SIG-M5 (cell line): ENCODE measurements around the gene PLCH1.

Experiments used
- DNase-seq: peaks from one replicate; lab custom pipeline; 2025; lab: John Stamatoyannopoulos, UW

Gene PLCH1

DNA sequence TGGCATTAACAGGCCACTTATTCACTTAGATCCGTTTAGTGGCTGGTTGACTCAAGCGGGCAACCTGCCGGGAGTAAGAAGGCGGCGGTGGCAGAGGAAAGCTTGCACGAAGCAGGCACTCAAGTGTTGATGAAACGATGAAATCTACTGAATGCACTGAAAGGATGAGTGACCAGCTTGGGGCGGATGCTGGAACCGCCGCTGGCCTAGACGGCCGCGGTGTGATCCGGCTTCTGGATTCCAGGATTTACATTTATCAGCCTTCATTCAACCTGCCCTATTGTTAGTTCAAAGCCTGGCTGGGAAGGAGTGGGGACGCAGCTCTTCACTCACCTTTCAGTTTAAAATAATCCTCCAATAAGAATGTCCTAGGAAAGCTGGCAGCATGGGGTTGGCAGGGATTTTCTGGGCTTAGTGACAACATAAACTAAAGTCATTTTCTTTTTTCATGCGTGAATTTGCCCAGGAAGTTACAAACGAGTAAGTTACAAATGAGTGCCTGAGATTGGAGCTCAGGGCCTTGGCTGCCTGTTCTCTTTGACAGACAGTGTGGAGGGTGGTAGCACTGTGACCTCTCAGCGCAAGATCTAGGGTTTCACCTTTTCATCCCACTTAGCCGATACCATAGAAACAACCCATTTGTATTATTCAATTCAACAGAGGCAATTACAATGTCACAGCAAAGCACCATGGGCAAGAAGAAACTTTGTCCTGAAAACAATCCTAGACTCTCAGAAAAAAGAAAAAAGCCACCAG, 1.1 kb upstream of the PLCH1 start:
- no peak for DNase-seq

- DNase-seq, result no peak
Measured at GRCh38 chr3:155744010-155744625, 753 bp downstream of the PLCH1 start.

- DNase-seq, result no peak
Measured at GRCh38 chr3:155743606-155744005, 1.3 kb downstream of the PLCH1 start.

DNA sequence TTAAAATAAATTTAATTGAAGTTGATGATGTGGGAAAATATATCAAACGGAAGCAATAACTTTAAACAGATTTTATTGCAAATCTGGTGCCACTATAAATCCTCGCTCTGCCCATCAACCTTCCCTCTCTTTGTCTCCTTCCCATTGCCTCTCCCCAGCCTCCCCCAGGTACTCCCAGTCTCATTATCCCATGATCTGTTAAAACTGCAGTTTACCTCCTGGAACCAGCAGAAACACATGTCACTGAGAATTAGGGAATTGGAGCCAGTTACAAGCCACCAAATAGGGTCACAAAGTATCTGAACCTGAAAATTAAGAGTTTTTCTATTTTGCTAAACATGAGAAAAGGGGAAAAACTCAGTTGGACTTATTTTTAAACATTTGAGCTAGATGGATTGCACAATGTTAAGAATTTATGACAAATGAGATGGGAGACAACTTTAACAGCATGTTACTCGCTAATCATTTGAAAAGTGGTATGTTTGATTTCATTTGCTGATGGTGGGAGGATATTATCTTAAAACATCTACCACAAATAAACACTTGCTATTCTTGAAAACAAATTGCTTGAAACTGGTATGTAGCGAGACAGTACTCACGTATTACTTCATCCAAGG, 2.4 kb downstream of the PLCH1 start:
- DNase-seq, result no peak

DNA sequence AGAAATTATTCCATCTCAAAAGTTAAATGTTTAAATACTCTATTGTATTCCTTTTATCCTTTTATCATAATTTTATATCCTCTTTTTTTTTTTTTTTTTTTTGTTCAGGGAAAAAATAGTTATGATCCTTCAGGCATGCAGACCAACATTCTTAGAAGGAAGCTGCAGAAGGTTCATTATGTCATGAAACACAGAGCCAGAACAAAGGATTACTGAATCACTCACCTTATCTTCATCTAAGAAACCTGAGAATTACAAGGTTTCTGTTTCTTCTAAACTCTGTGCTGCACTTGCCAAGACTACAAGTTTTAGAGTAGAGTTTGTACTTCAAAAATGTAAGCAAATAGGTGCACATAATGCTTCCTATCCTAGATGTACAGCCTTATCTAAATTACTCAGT, 3.3 kb downstream of the PLCH1 start:
- DNase-seq, result no peak

- no peak for DNase-seq
Measured at GRCh38 chr3:155741101-155741500, 3.8 kb downstream of the PLCH1 start.

DNA sequence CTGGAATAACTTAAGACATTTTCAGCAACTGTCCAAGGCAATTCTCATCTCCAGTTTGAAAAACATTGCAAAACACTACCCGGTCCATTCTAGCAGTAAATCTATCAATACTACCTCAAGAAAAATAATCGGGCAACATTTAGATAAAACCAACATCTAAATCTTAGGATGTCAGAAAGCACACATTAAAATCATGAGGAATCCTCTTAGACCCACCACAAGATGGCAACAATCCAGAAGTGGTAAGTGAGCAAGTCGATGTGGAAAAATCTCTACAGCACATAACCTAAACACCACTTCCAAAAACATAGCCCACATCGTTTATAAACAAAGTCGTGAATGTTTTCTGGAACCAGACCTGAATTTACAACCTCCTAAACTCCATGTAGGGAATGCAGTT, 5.7 kb downstream of the PLCH1 start:
- no peak for DNase-seq

GRCh38 chr3:155738580-155739076, 6.2 kb downstream of the PLCH1 start:
- no peak for DNase-seq

GRCh38 chr3:155737844-155738460, 6.9 kb downstream of the PLCH1 start:
- peak; percentile 25 for DNase-seq

GRCh38 chr3:155736381-155736780, 8.5 kb downstream of the PLCH1 start:
- no peak for DNase-seq

- no peak for DNase-seq
Measured at GRCh38 chr3:155730843-155731242, 14.0 kb downstream of the PLCH1 start.

- DNase-seq, result no peak
Measured at GRCh38 chr3:155727836-155728235, 17.0 kb downstream of the PLCH1 start.

DNA sequence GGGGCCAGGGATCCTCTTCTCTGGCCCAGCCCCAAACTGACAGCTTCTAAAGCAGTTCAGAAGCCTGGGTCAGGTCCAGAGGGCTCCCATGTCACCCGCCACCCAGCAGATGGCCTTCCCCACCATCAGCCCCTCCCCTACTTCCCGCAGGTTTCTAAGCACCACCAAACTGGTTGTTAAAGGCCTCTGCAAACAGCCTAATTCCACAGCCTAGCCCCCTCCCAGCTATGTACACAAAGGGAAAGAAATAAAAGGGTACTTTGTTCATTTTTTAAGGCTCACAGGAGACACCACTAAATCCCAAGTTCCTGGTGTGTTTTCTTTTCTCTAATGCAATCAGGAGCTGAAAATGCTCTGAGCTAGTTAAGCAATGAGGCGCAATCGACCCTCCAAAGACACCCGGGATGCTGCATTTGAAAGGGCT, 30.6 kb downstream of the PLCH1 start:
- DNase-seq, result no peak

DNA sequence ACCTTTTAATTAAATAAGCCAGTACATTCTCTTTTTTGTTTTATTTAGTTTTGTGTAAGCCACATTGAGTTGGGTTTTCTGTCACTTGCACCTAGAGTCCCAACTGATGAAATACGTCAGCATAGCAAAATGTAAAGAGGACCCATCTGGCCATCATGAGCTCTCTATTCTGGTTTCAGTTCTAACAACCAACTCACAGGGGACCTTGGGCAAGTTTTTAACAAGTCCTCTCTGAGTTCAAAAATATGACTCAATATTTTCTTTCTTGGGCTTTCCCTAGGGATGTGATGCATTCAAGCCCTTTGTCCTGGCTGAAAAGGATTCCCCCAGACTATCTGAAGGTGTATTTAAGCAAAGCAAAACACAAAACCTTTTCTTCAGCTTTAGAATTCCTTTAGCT, 32.9 kb downstream of the PLCH1 start:
- no peak for DNase-seq

DNA sequence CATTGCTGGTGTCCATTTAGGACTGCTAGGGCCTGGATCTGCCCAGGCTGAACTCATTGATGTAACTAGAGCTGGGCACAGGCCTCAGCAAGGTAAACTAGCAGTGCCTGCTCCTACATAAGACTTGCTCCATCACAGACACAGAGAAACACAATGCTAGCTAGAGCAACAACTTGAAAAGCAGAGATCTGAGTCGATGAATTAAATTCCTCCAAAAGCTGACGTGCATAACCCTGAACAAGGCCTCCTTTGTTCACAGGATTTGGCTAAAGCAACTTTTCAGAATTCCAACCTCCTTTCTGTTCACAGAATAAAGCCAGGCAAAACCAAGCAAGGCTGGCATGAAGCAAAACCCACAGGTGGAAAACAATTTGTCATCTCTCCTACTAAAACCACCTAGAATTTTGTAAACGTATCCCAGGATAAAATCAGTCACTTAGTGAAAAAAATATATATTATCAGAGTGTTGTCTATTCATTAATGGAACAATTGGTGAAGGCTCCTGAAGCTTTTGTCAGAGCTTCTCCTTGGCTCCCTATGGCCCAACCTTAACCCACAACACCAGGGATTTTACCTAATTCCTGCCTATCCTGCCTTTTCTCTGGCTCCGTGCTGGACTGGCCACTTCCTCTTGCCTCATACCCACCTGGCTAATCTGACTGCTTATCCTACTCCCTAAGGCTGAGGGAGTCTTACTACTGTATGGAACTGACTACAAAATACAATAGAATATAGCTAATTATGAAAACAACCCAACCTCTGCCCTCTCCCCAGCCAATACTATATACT, 39.9 kb downstream of the PLCH1 start:
- no peak for DNase-seq

GRCh38 chr3:155704061-155704460, 40.8 kb downstream of the PLCH1 start:
- DNase-seq, result no peak

DNA sequence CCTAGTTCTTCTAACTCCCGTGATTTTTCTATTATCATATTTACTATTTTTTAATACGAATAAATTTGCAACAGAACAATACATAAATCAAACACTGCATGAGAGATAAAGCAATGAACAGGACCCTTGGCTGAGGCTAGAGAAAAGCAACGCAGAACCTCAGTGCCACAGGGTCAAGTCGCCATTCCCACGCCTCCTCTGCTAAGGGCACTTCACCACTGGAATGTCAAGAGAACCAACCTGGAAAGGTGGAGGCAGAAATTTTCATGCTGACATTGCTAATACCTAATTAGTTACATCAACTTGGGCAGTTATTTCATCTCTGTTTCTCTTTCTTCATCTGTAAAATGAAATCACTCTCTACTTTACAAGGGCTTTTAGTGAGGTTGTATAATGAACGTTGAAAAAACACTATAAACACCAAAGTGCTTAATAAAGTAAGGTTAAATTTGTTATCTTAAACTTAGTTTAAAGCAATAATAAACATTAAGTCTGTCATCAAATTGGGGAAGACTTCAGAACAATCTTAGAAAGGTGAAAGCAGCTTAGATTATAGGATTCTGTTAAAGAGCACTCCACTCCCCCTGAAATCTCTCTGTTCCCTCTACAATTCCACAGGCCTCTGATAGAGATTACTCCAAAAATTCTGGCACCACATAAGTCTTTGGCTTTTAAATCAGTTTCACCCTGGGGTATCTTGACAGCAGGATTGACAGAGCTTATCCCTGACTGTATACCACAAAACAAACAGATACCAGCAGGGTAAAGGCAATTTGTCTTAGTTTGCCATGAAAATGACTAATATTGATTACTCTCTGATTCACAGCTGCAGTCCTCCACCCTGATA, 41.9 kb downstream of the PLCH1 start:
- no peak for DNase-seq

DNA sequence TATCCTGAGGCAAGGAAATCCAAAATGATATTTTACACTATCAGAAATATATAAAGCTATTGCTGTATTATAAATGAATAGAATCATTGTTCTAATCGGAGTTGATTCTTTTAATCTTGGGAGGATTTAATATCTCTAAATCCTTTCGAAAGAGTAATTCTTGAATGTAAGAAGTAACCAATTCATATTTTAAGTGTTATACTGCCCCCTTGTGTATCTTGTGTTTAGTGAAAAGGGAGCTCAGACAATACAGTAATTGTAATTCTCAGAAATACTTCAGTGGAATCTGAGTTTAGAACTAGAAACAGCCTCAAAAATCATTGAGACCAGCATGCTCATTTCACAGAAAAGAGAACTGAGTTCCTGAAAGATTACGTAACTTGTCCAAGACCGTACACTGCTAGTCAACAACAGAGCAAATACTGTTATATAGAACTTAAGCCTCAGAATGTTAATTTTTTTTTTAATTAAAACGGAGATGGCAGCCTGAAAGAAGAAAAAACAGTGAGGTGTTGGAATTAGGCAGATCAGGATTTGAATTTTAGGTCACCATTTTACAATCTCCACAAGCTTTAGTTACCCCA, 42.9 kb downstream of the PLCH1 start:
- DNase-seq, result no peak

DNA sequence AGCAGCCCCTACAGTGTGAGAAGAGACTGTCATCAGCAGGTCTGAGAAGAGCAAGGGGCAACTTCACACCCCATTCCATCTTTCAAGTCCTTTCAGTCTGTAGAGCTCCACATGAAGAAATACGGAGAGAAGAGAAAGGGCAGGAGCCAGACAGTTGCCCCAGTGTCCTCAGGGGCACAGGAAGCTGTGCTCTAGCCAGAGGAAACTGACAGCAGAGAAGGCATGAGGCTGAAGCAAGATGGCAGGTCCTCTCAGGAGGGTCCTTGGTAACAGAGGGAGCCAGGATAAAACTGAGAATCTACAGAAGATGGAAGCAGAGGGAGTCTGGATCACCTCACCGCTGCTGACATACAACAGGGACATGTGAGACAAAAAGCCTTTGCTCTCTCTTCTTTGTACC, 47.3 kb downstream of the PLCH1 start:
- no peak for DNase-seq

GRCh38 chr3:155690921-155691320, 54.0 kb downstream of the PLCH1 start:
- no peak for DNase-seq

DNA sequence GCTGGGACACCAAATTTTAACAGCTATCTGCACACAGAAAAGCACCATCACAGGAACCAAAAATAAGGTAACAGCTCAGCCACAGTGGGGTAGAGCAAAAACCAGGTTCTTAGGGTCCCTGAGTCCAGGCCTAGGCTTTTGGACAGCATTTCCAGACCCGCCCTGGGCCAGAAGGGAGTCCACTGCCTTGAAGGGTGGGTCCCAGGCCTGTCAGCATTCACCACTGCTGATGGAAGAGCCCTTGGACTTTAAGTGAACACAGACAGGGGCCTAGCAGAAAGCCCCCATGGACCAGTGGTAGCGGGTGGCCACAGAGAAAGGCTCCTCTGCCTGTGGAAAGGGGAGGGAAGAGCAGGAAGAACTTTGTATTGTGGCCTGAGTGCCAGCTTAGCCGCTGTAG, 56.4 kb downstream of the PLCH1 start:
- no peak for DNase-seq
